ENCODE measurements around the gene PARVB. TPM values are rescaled to one million over a fixed set of nuclear protein-coding genes. Genes with fewer than 3 reads are reported as not detected.

The PARVB gene
- total RNA-seq, 4 donors from 2014 or later, result 33.5 to 73.5 (median 41.5) TPM

DNA sequence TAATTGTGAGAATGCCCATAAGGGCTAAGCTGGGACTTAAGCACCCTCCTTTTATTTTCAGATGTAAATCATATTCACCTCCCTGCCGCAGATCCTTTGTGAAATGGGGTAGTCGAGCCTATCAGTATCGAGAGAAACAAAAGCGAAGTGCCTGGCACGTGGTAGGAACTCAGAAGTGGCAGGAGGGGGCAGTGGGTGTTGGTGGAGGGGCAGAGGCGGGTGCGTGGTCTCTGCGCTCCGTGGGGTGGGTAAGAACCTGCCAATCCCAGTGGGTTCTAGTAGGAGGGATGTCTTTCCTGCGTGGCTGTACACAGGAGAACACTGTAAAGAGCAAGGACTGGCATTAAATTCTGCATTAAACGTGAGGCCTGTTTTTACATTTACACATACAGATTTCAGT, 21.8 kb upstream of the PARVB start:
- no peaks in the 10 kb centered on the region for H3K27me3 ChIP-seq
- no peak for DNase-seq (ENCODE audit: low spot score in 2 of 2)
- H3K27ac ChIP-seq, result no peak overlapping the region
- H3K4me1 ChIP-seq, result peaks cover 0 to 15% (median 0%) of the 10 kb centered on the region in 4 donors
- no peak overlapping the region for H3K4me3 ChIP-seq
- H3K36me3 ChIP-seq, result peaks cover 0 to 58% (median 0%) of the 10 kb centered on the region in 3 donors
- 72 to 79% methylated on average over 11 of the region's 11 CpGs for WGBS, 2 donors
- H3K9me3 ChIP-seq, result peaks cover 0 to 9% (median 0%) of the 10 kb centered on the region in 4 donors
- TF ChIP-seq EP300 (IDR thresholded peaks at IDR 0.05), result no peak
- TF ChIP-seq, protein P1, sequence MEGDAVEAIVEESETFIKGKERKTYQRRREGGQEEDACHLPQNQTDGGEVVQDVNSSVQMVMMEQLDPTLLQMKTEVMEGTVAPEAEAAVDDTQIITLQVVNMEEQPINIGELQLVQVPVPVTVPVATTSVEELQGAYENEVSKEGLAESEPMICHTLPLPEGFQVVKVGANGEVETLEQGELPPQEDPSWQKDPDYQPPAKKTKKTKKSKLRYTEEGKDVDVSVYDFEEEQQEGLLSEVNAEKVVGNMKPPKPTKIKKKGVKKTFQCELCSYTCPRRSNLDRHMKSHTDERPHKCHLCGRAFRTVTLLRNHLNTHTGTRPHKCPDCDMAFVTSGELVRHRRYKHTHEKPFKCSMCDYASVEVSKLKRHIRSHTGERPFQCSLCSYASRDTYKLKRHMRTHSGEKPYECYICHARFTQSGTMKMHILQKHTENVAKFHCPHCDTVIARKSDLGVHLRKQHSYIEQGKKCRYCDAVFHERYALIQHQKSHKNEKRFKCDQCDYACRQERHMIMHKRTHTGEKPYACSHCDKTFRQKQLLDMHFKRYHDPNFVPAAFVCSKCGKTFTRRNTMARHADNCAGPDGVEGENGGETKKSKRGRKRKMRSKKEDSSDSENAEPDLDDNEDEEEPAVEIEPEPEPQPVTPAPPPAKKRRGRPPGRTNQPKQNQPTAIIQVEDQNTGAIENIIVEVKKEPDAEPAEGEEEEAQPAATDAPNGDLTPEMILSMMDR (IDR thresholded peaks at IDR 0.05), result no peak
- TF ChIP-seq POLR2A (IDR thresholded peaks at IDR 0.05), result no peak

DNA sequence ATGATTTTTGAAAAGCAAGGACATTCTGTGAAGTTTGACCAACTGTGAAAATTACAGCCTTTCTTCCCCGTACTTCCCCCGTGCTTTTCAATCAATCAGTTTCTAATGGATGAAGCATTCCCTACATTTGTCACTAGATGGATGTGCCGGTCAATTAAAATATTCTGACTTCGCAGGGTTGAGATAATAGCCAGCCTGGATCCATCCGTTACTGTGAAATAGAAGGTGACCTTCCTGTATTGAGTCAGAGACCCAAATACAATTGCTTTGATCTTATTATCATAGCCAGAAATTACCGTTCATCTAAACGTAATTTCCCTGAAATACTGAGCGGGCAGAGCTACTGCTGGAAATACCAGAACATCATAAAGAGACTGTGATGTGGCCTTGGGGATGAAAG, 21.1 kb upstream of the PARVB start:
- TF ChIP-seq POLR2A (IDR thresholded peaks at IDR 0.05) (no peak), EP300 (IDR thresholded peaks at IDR 0.05) (no peak)
- TF ChIP-seq, protein P1 (IDR thresholded peaks at IDR 0.05), result no peak
- no peak for DNase-seq (ENCODE audit: low spot score in 2 of 2)
- Histone ChIP-seq H3K36me3 (peaks cover 0 to 53% (median 0%) of the 10 kb centered on the region in 3 donors), H3K27me3 (no peaks in the 10 kb centered on the region), H3K4me3 (no peak overlapping the region), H3K27ac (no peak overlapping the region), H3K4me1 (peaks cover 0 to 15% (median 0%) of the 10 kb centered on the region in 4 donors), H3K9me3 (peaks cover 0 to 9% (median 0%) of the 10 kb centered on the region in 4 donors)
- WGBS, 2 donors, result 76% methylated on average over 8 of the region's 8 CpGs

DNA sequence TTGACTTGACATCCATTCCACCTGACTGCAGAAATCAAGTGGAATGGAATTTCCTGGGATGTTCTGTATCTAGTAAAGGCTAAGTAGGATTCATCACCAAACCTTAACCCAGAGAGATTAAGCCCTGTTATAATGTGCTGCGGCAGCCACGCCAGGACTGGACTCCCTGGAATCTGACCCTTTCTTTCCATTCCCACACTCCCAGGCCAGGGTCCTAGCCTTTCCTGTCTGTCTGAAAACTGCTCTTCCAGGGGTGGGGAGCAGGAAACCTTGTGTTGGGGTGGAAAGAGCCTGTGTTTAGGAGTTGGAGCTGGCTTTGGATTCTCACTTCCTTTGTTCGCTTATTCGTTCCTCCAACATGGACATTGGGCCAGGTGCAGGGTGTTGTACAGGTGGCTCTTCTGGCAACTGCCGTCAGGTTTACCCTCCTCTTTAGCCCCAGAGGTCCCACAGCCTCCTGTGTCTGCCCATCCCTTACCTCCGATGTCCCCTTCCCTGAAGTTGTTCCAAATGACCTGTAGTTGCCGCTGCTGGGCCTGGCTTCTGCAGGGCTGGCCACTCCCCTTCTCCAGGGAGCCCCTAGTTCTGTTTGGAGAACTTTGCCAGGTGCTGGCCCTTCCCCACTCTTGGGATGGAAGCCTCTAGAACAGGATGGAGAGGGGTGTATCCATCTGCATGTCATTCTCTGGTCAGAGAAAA, 20.5 kb upstream of the PARVB start:
- WGBS, 2 donors, result 51 to 59% methylated on average over 7 of the region's 7 CpGs
- Histone ChIP-seq H3K4me3 (no peak overlapping the region), H3K4me1 (peaks cover 0 to 15% (median 0%) of the 10 kb centered on the region in 4 donors), H3K27ac (no peak overlapping the region), H3K36me3 (peaks cover 0 to 48% (median 0%) of the 10 kb centered on the region in 3 donors), H3K27me3 (no peaks in the 10 kb centered on the region), H3K9me3 (peaks cover 0 to 9% (median 0%) of the 10 kb centered on the region in 4 donors)
- TF ChIP-seq EP300 (IDR thresholded peaks at IDR 0.05), result no peak
- TF ChIP-seq, protein P1 (IDR thresholded peaks at IDR 0.05), result no peak
- no peak for TF ChIP-seq POLR2A (IDR thresholded peaks at IDR 0.05)
- DNase-seq (ENCODE audit: low spot score in 2 of 2), result no peak

DNA sequence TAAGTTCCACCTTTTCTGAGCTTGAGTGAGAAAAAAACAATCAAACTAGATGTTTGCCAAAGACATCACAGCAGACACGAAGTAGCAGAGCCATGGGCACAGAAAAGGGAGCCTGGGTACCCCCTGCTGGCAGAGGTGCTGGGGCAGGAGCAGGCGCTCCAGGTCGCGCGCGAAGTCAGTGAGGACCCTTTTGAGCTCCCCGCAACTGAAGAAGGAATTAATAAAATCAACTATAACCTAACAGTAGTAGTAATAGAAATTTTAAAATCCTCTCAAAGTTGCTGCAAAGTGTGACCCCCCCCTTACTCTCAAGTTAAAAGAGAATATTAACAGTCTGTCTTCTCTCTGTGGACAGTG, 20.0 kb upstream of the PARVB start:
- DNase-seq (ENCODE audit: low spot score in 2 of 2), result no peak
- no peak overlapping the region for H3K4me3 ChIP-seq
- H3K27ac ChIP-seq, result no peak overlapping the region
- peaks cover 0 to 42% (median 0%) of the 10 kb centered on the region in 3 donors for H3K36me3 ChIP-seq
- TF ChIP-seq EP300 (IDR thresholded peaks at IDR 0.05), result no peak
- no peak for TF ChIP-seq POLR2A (IDR thresholded peaks at IDR 0.05)
- TF ChIP-seq, protein P1 (IDR thresholded peaks at IDR 0.05), result no peak
- H3K27me3 ChIP-seq, result no peaks in the 10 kb centered on the region
- peaks cover 0 to 9% (median 0%) of the 10 kb centered on the region in 4 donors for H3K9me3 ChIP-seq
- 87 to 91% methylated on average over 7 of the region's 7 CpGs for WGBS, 2 donors
- peaks cover 0 to 15% (median 0%) of the 10 kb centered on the region in 4 donors for H3K4me1 ChIP-seq

DNA sequence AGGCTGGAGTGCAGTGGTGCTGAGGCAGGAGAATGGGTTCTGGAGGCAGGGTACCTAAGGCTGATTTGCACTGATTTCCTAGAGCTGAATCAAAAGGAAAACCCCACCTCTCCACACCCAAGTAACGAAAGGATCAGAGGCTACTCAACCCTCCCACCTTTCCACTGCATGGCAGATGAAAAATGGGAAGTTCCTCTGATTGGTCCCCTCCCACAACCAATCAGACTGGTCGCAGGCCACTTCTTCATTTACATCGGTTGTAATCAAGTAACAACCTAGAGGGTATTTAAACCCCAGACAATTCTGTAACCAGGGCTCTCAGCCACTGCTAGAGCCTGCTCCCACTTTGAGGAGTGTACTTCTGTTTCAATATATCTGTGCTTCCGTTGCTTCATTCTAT, 18.6 kb upstream of the PARVB start:
- Histone ChIP-seq H3K27me3 (no peaks in the 10 kb centered on the region), H3K9me3 (peaks cover 0 to 9% (median 0%) of the 10 kb centered on the region in 4 donors), H3K4me1 (peaks cover 0 to 15% (median 0%) of the 10 kb centered on the region in 4 donors), H3K36me3 (peaks cover 0 to 29% (median 0%) of the 10 kb centered on the region in 3 donors), H3K4me3 (no peak overlapping the region), H3K27ac (no peak overlapping the region)
- DNase-seq (ENCODE audit: low spot score in 2 of 2), result no peak
- TF ChIP-seq, protein P1 (IDR thresholded peaks at IDR 0.05), result no peak
- TF ChIP-seq POLR2A (IDR thresholded peaks at IDR 0.05), result no peak
- TF ChIP-seq EP300 (IDR thresholded peaks at IDR 0.05), result no peak
- WGBS, 2 donors, result 87 to 94% methylated on average over 4 of the region's 4 CpGs
